ENCODE results near the gene PRKG1. TPM values are rescaled to one million over a fixed set of nuclear protein-coding genes. Genes with fewer than 3 reads are reported as not detected.

Gene PRKG1
- total and polyA plus RNA-seq, 2 experiments from 2014 or later, result 18.2 to 21.1 TPM

- Histone ChIP-seq H3K36me3 (ENCODE audit: insufficient read depth) (no peaks in the 10 kb centered on the region), H3K79me2 (replicated peaks; ENCODE audit: insufficient read depth) (no peaks in the 10 kb centered on the region), H3K27ac (ENCODE audit: low read depth) (no peak overlapping the region), H3K4me1 (ENCODE audit: insufficient read depth) (no peaks in the 10 kb centered on the region), H4K20me1 (replicated peaks; ENCODE audit: insufficient read depth) (no peaks in the 10 kb centered on the region), H3K4me3 (no peak overlapping the region), H3F3A (replicated peaks; ENCODE audit: low read depth) (no peaks in the 10 kb centered on the region), H3K27me3 (ENCODE audit: insufficient read depth) (no peaks in the 10 kb centered on the region), H3K4me2 (no peak overlapping the region), H3K9me2 (ENCODE audit: insufficient read depth) (no peaks in the 10 kb centered on the region), H2AFZ (no peak overlapping the region)
- DNase-seq (ENCODE audit: low spot score) (no peak), ATAC-seq (no peak)
- no peak for TF ChIP-seq REST (IDR thresholded peaks at IDR 0.05; ENCODE audit: unreplicated experiment)
- TF ChIP-seq EZH2phosphoT487 (IDR thresholded peaks at IDR 0.05; ENCODE audit: unreplicated experiment), result no peak
- no peak for TF ChIP-seq ZNF331 (CRISPR knock-in tag; IDR thresholded peaks at IDR 0.05; ENCODE audit: low read depth)
- TF ChIP-seq CTCF (conservative IDR thresholded peaks at IDR 0.05; ENCODE audit: low read depth in 2 of 2), result no peak
- no peak for TF ChIP-seq ZNF114 (CRISPR knock-in tag; IDR thresholded peaks at IDR 0.05)
- no peak for TF ChIP-seq POLR2AphosphoS5 (IDR thresholded peaks at IDR 0.05; ENCODE audit: low read depth)
- TF ChIP-seq STAT1 (IDR thresholded peaks at IDR 0.05; ENCODE audit: unreplicated experiment), result no peak
- TF ChIP-seq NANOG (IDR thresholded peaks at IDR 0.05; ENCODE audit: borderline replicate concordance), result no peak
- no peak for TF ChIP-seq ZNF462 (CRISPR knock-in tag; IDR thresholded peaks at IDR 0.05)
- no peak for TF ChIP-seq ETS1 (IDR thresholded peaks at IDR 0.05)
- TF ChIP-seq JUNB (IDR thresholded peaks at IDR 0.05; ENCODE audit: unreplicated experiment), result no peak
- TF ChIP-seq CREB1 (CRISPR knock-in tag; IDR thresholded peaks at IDR 0.05; ENCODE audit: low read depth), result no peak
- no peak for TF ChIP-seq EZH2 (IDR thresholded peaks at IDR 0.05; ENCODE audit: low read depth, unreplicated experiment)
- Mint-ChIP-seq H3K9me3 (no peaks in the 10 kb centered on the region), H3K4me3 (no peak overlapping the region), H3K27me3 (ENCODE audit: insufficient read depth, low read depth, poor library complexity) (no peaks in the 10 kb centered on the region), H3K36me3 (ENCODE audit: low read depth) (no peaks in the 10 kb centered on the region), H3K27ac (no peak overlapping the region), H3K4me1 (peaks cover 16% of the 10 kb centered on the region; the same call in 2 of the 3 replicates)
Measured at GRCh38 chr10:51527522-51528219, 453.4 kb downstream of the PRKG1 start.

Measured in GM23338 (cell line).